ENCODE data around the gene HNRNPL.
"Not testable (repeated sequence)": the region's sequence is repeated elsewhere in the genome, so short reads cannot be mapped to it uniquely, and the experiment has no call there.

HNRNPL gene

DNA sequence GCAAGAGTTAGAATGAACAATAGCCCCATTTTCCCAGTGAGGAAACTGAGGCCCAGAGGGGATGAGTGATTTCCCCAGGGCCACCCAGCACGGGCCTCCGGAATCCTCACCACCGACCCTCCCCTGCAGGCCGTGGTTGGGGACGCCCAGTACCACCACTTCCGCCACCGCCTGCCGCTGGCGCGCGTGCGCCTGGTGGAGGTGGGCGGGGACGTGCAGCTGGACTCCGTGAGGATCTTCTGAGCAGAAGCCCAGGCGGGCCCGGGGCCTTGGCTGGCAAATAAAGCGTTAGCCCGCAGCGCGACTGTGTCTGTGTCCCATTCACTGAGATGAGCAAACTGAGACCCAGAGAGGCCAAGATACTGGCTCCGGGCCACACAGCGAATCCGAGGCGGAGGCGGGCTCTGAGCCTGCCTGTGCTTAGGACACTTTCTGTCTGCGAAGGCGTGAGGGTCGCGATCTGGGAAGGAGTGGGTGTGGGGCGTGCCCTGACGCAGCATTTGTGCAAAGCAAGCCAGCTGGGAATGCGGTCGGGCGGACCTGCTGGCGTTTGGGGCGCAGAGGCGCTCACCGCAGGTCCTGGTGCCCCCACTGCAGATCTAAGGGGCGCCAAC is 58.2 kb downstream of the HNRNPL start:
- H3K4me3 ChIP-seq (ENCODE audit: control insufficient read depth in 1 of 7, extremely low read depth in 1 of 7, insufficient read depth in 4 of 7, low read depth in 2 of 7, low read length in 6 of 7); H3K9me3 ChIP-seq (ENCODE audit: control extremely low read depth in 1 of 5, control insufficient read depth in 4 of 5, insufficient read depth in 2 of 5, low read depth in 1 of 5, low read length in 4 of 5); H3K27me3 ChIP-seq (replicated peaks in 2 of 5; ENCODE audit: control insufficient read depth in 4 of 5, insufficient read depth in 5 of 5, low read length in 4 of 5); DNase-seq; H3K36me3 ChIP-seq (ENCODE audit: control insufficient read depth in 4 of 4, insufficient read depth in 4 of 4, low read length in 3 of 4); POLR2A ChIA-PET; H3K27ac ChIP-seq (ENCODE audit: insufficient read depth in 1 of 2, low read depth in 1 of 2, low read length in 2 of 2, poor library complexity in 1 of 2, severe bottlenecking in 2 of 2): not testable (repeated sequence)
- H3K4me1 ChIP-seq (ENCODE audit: control extremely low read depth in 1 of 4, control insufficient read depth in 4 of 4, insufficient read depth in 4 of 4, low read length in 3 of 4): peaks cover 0 to 12% (median 4%) of the 10 kb centered on the region in 4 experiments
- no CpG with 5 or more reads among the region's 40 CpGs for WGBS (ENCODE audit: insufficient coverage)
- CTCF ChIA-PET: interaction anchor here (1.6 kb wide), 1 partner anchor 17 kb away, joined by 5 read pairs; the partner anchor contains the start of gene LGALS7

DNA sequence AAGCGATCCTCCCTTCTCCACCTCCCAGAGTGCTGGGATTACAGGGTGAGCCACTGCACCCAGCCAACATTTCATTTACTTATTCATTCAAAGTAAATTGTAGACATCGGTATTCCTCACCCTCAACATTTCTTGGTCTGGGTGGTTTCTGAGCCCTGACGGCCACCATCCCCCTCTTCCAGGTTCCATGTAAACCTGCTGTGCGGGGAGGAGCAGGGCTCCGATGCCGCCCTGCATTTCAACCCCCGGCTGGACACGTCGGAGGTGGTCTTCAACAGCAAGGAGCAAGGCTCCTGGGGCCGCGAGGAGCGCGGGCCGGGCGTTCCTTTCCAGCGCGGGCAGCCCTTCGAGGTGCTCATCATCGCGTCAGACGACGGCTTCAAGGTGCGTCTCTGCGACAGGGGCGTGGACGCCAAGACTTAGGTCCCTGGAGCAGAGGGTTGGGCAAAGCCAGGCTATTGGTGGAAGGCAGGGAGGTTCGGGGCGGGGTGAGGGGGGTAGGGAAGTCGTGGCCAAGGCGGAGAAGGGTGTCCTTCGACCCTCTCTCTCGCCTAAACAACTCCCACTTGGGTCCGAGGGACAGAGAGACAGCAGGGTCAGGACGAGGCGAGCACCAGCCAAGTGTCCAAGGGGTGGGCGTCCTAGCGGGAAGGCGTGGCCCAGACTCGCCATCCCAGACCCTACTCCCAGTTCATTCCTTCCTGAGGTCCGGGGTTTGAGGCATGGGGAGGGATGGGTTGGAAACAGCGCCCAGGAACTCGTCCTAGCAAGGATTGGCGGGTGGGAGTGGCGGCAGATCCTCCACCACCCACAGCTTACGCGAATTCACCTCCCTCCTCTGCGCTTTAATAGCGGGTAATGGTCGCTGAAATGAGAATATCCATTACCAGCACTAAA is 59.0 kb downstream of the HNRNPL start:
- CTCF ChIA-PET; H3K4me3 ChIP-seq (ENCODE audit: control insufficient read depth in 1 of 7, extremely low read depth in 1 of 7, insufficient read depth in 4 of 7, low read depth in 2 of 7, low read length in 6 of 7); H3K9me3 ChIP-seq (ENCODE audit: control extremely low read depth in 1 of 5, control insufficient read depth in 4 of 5, insufficient read depth in 2 of 5, low read depth in 1 of 5, low read length in 4 of 5); H3K27me3 ChIP-seq (replicated peaks in 2 of 5; ENCODE audit: control insufficient read depth in 4 of 5, insufficient read depth in 5 of 5, low read length in 4 of 5); POLR2A ChIA-PET; H3K36me3 ChIP-seq (ENCODE audit: control insufficient read depth in 4 of 4, insufficient read depth in 4 of 4, low read length in 3 of 4); DNase-seq; H3K27ac ChIP-seq (ENCODE audit: insufficient read depth in 1 of 2, low read depth in 1 of 2, low read length in 2 of 2, poor library complexity in 1 of 2, severe bottlenecking in 2 of 2): not testable (repeated sequence)
- H3K4me1 ChIP-seq (ENCODE audit: control extremely low read depth in 1 of 4, control insufficient read depth in 4 of 4, insufficient read depth in 4 of 4, low read length in 3 of 4): peaks cover 0 to 12% (median 4%) of the 10 kb centered on the region in 4 experiments
- WGBS (ENCODE audit: insufficient coverage): 100% methylated on average over 1 of the region's 49 CpGs

DNA sequence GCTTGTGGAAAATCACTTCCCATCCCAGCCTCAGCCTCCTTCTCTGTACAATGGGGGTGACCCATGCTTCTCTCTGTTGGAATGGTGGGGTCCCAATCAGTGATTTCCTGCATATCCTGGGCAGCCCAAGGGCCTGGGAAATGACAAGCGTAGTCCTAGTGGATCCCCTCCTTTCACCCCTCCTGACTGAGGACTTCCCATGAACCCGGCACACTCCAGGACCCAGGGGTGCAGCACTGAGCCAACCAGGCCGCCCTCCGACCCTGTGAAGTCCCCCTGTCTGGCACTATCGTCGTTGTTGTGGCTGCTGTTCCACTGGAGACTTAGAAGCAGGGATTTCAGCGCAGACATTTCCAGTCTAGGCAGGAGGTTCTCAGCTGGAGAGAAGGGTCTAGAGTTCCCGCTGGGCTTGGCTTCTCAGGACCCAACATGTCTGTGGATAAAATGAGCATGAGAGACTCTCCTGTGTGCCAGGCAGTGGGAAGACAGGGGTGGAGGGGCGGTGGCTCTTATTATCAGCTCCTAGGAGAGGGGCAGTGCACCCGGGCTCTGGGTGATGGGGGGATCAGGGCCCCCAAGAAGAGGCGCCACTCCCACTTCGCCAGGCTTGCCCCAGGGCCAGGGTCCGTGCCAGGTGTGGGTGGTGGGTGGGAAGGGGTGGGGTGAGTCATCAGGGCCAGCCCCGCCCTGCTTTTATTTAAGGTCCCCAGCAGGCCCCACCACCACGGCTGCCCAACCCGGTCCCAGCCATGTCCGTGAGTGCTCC is 61.1 kb downstream of the HNRNPL start, which contains the start of gene LGALS7B:
TSS of gene LGALS7B (plus strand) at position 723 of the 766 bp plus-strand sequence. CDS start at position 750, 27 bp downstream.
- 94% methylated on average over 6 of the region's 17 CpGs for WGBS (ENCODE audit: insufficient coverage)
- peaks cover 0 to 7% (median 0%) of the 10 kb centered on the region in 5 experiments for H3K27me3 ChIP-seq (replicated peaks in 2 of 5; ENCODE audit: control insufficient read depth in 4 of 5, insufficient read depth in 5 of 5, low read length in 4 of 5)
- no peak within 1 kb of the TSS for H3K4me3 ChIP-seq (ENCODE audit: control insufficient read depth in 1 of 7, extremely low read depth in 1 of 7, insufficient read depth in 4 of 7, low read depth in 2 of 7, low read length in 6 of 7)
- DNase-seq: no peak
- H3K36me3 ChIP-seq (ENCODE audit: control insufficient read depth in 4 of 4, insufficient read depth in 4 of 4, low read length in 3 of 4): no peaks in the 10 kb centered on the region
- H3K27ac ChIP-seq (ENCODE audit: insufficient read depth in 1 of 2, low read depth in 1 of 2, low read length in 2 of 2, poor library complexity in 1 of 2, severe bottlenecking in 2 of 2): no peak within 1 kb of the TSS
- no peaks in the 10 kb centered on the region for H3K9me3 ChIP-seq (ENCODE audit: control extremely low read depth in 1 of 5, control insufficient read depth in 4 of 5, insufficient read depth in 2 of 5, low read depth in 1 of 5, low read length in 4 of 5)
- H3K4me1 ChIP-seq (ENCODE audit: control extremely low read depth in 1 of 4, control insufficient read depth in 4 of 4, insufficient read depth in 4 of 4, low read length in 3 of 4): peaks cover 0 to 12% (median 4%) of the 10 kb centered on the region in 4 experiments
- CTCF ChIA-PET: no interaction called here
- POLR2A ChIA-PET: no interaction called here

DNA sequence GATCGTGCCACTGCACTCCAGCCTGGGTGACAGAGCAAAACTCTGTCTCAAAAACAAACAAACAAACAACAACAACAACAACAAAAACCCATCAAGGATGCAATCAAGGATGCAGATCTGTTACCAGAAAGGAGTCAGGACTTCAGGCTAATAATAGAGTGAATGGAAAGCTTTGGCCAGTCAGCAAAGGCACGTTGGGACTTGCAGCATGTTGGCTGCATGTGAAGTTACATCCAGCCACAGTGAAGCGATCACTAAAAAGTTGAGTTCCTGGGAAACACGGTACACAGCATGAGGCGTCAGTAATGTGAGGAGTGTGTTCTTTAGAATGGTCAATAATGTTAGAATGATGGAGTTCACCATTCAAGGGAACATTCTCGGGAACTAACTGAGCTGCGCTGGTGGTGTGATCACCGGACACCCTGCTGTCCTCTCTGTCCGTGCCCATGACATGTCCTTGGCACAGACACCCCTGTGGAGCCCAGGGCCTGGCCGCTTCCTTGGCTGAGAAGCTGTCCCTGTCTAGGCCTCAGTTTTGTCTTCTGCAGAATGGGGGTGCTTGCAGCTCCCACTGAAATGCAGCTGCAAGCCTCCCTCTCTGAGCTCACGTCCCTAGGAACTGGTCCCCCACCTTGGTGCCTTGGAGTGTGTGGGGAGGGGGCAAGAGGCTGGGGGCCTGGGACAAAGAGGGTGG is 63.1 kb downstream of the HNRNPL start:
- Histone ChIP-seq H3K27ac (ENCODE audit: insufficient read depth in 1 of 2, low read depth in 1 of 2, low read length in 2 of 2, poor library complexity in 1 of 2, severe bottlenecking in 2 of 2) (no peak overlapping the region), H3K9me3 (ENCODE audit: control extremely low read depth in 1 of 5, control insufficient read depth in 4 of 5, insufficient read depth in 2 of 5, low read depth in 1 of 5, low read length in 4 of 5) (no peaks in the 10 kb centered on the region), H3K36me3 (ENCODE audit: control insufficient read depth in 4 of 4, insufficient read depth in 4 of 4, low read length in 3 of 4) (no peaks in the 10 kb centered on the region), H3K4me1 (ENCODE audit: control extremely low read depth in 1 of 4, control insufficient read depth in 4 of 4, insufficient read depth in 4 of 4, low read length in 3 of 4) (no peaks in the 10 kb centered on the region), H3K27me3 (replicated peaks in 2 of 5; ENCODE audit: control insufficient read depth in 4 of 5, insufficient read depth in 5 of 5, low read length in 4 of 5) (no peaks in the 10 kb centered on the region), H3K4me3 (ENCODE audit: control insufficient read depth in 1 of 7, extremely low read depth in 1 of 7, insufficient read depth in 4 of 7, low read depth in 2 of 7, low read length in 6 of 7) (no peak overlapping the region)
- 98% methylated on average over 9 of the region's 11 CpGs for WGBS (ENCODE audit: insufficient coverage)
- POLR2A ChIA-PET: interaction anchor here (1.0 kb wide), 1 partner anchor 46 kb away, joined by 3 read pairs; no protein-coding TSS in a partner anchor
- DNase-seq: no peak
- CTCF ChIA-PET: interaction anchor here (0.6 kb wide), 1 partner anchor 152 kb away, joined by 3 read pairs; no protein-coding TSS in a partner anchor

All from common myeloid progenitor, CD34-positive (primary cell).